ENCODE results near the gene CECR2. TPM values are rescaled to one million over a fixed set of nuclear protein-coding genes. Genes with fewer than 3 reads are reported as not detected.

The CECR2 gene
- total and polyA plus RNA-seq, 10 of the 15 experiments (the other 5 are each of a cell fraction or from before 2014, with no cell fraction given), result 0.01 to 0.08 (median 0.01) TPM; not detected in 7

DNA sequence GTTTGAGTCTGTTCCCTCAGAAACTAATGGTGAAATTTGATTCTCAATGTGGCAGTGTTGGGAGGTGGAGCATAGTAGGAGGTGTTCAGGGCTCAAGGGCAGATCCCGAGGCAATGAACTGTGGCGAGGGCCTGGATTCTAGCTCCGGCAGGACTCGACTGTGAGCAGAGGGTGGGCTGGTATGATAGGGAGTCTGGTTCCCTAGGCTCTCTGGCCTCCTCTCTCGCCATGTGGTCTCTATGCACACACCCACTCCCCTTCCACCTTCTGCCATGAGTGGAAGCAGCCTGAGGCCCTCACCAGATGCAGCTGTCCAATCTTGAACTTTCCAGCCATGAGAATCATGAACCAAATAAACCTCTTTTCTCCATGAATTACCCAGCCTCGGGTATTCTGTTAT, 227.0 kb downstream of the CECR2 start:
- Histone ChIP-seq H2AFZ (ENCODE audit: control insufficient read depth, low read depth, low read length) (no peak overlapping the region), H3K9me3 (replicated peaks; ENCODE audit: control insufficient read depth, insufficient read depth, low read length) (peaks cover 6% of the 10 kb centered on the region; the same call in 2 of the 3 replicates), H3K79me2 (ENCODE audit: control insufficient read depth, insufficient read depth, low read length) (no peaks in the 10 kb centered on the region), H3K4me1 (ENCODE audit: control insufficient read depth, insufficient read depth, low read length) (peaks cover 20% of the 10 kb centered on the region), H4K20me1 (ENCODE audit: control insufficient read depth, insufficient read depth) (no peaks in the 10 kb centered on the region), H3K4me3 (no peak overlapping the region), H3K27me3 (replicated peaks in 1 of 2; ENCODE audit: control insufficient read depth in 2 of 2, insufficient read depth in 2 of 2, low read length in 1 of 2) (no peaks in the 10 kb centered on the region), H3K36me3 (ENCODE audit: control insufficient read depth in 2 of 2, insufficient read depth in 2 of 2, low read length in 1 of 2) (peaks cover 7 to 38% of the 10 kb centered on the region in 2 experiments), H3K27ac (ENCODE audit: control insufficient read depth, insufficient read depth) (no peak overlapping the region), H3K9ac (ENCODE audit: control insufficient read depth, insufficient read depth, low read length) (no peak overlapping the region), H3K4me2 (ENCODE audit: control insufficient read depth, insufficient read depth) (no peak overlapping the region)
- CTCF ChIA-PET, result interaction anchor here (1.0 kb wide), 1 partner anchor 40 kb away, joined by 5 read pairs; no protein-coding TSS in a partner anchor
- POLR2A ChIA-PET, result no interaction called here
- in situ Hi-C loops (cut with MboI), result no loop called here
- ATAC-seq (no peak), FAIRE-seq (no peak), DNase-seq (ENCODE audit: low read depth, low spot score) (no peak)
- intact Hi-C loops (cut with micrococcal nuclease; ENCODE audit: unreplicated experiment), result no loop called here
- SMC1A ChIA-PET (ENCODE audit: uncharacterized antibody, unreplicated experiment), result no interaction called here
- RAD21 ChIA-PET (ENCODE audit: unreplicated experiment), result no interaction called here
- no TSS peak for BruUV-seq (replicated peaks)
- TF ChIP-seq KAT2A (conservative IDR thresholded peaks at IDR 0.05; ENCODE audit: control insufficient read depth, low read depth, low read length), result no peak
- TF ChIP-seq FOXK2 (IDR thresholded peaks at IDR 0.05), result no peak
- no peak for TF ChIP-seq ZZZ3 (IDR thresholded peaks at IDR 0.05; ENCODE audit: control insufficient read depth, insufficient read length, low read depth)
- TF ChIP-seq NR2C2 (IDR thresholded peaks at IDR 0.05; ENCODE audit: borderline replicate concordance, control insufficient read depth, insufficient read length, low read depth), result no peak
- TF ChIP-seq RBBP5 (conservative IDR thresholded peaks at IDR 0.05), result no peak
- WGBS (ENCODE audit: insufficient coverage, insufficient replicate concordance, low lambda C conversion rate, missing lambda C conversion rate), result 98% methylated on average over 6 of the region's 6 CpGs

DNA sequence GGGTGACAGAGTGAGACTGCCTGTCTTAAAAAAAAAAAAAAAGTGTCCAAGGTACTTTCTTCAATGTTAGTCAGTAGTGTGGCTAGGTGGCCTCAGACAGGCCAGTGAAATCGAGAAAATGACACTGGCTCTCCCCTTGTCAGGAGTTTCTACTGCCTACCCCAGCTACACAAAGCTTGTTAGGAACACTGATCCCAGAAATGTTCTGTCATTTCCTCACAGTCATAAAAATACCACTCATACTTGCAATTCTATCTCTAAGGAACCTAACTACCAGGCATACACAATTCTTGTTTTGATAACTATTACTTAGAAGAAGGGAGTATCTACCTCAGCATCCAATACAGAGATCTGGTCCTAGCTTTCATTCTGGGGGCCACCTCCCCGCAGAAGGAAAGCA, 228.0 kb downstream of the CECR2 start:
- ChIA-PET SMC1A (ENCODE audit: uncharacterized antibody, unreplicated experiment) (no interaction called here), POLR2A (no interaction called here), CTCF (no interaction called here), RAD21 (ENCODE audit: unreplicated experiment) (no interaction called here)
- Histone ChIP-seq H3K9ac (ENCODE audit: control insufficient read depth, insufficient read depth, low read length) (no peak overlapping the region), H3K36me3 (ENCODE audit: control insufficient read depth in 2 of 2, insufficient read depth in 2 of 2, low read length in 1 of 2) (peaks cover 5 to 33% of the 10 kb centered on the region in 2 experiments), H3K4me2 (ENCODE audit: control insufficient read depth, insufficient read depth) (no peak overlapping the region), H3K4me1 (ENCODE audit: control insufficient read depth, insufficient read depth, low read length) (peaks cover 20% of the 10 kb centered on the region), H3K27ac (ENCODE audit: control insufficient read depth, insufficient read depth) (no peak overlapping the region), H3K27me3 (replicated peaks in 1 of 2; ENCODE audit: control insufficient read depth in 2 of 2, insufficient read depth in 2 of 2, low read length in 1 of 2) (no peaks in the 10 kb centered on the region), H3K4me3 (no peak overlapping the region), H4K20me1 (ENCODE audit: control insufficient read depth, insufficient read depth) (no peaks in the 10 kb centered on the region), H2AFZ (ENCODE audit: control insufficient read depth, low read depth, low read length) (no peak overlapping the region), H3K79me2 (ENCODE audit: control insufficient read depth, insufficient read depth, low read length) (no peaks in the 10 kb centered on the region), H3K9me3 (replicated peaks; ENCODE audit: control insufficient read depth, insufficient read depth, low read length) (peaks cover 6% of the 10 kb centered on the region; the same call in 2 of the 3 replicates)
- intact Hi-C loops (cut with micrococcal nuclease; ENCODE audit: unreplicated experiment), result no loop called here
- in situ Hi-C loops (cut with MboI), result no loop called here
- DNase-seq (ENCODE audit: low read depth, low spot score) (no peak), FAIRE-seq (no peak), ATAC-seq (no peak)
- no TSS peak for BruUV-seq (replicated peaks)
- TF ChIP-seq RUNX3 (IDR thresholded peaks at IDR 0.05; ENCODE audit: low read length) (no peak), NFIC (IDR thresholded peaks at IDR 0.05; ENCODE audit: low read depth, low read length) (no peak), SUZ12 (IDR thresholded peaks at IDR 0.05; ENCODE audit: unreplicated experiment) (no peak), CHD1 (IDR thresholded peaks at IDR 0.05; ENCODE audit: low read depth, low read length) (no peak)
- TF ChIP-seq, protein P1, sequence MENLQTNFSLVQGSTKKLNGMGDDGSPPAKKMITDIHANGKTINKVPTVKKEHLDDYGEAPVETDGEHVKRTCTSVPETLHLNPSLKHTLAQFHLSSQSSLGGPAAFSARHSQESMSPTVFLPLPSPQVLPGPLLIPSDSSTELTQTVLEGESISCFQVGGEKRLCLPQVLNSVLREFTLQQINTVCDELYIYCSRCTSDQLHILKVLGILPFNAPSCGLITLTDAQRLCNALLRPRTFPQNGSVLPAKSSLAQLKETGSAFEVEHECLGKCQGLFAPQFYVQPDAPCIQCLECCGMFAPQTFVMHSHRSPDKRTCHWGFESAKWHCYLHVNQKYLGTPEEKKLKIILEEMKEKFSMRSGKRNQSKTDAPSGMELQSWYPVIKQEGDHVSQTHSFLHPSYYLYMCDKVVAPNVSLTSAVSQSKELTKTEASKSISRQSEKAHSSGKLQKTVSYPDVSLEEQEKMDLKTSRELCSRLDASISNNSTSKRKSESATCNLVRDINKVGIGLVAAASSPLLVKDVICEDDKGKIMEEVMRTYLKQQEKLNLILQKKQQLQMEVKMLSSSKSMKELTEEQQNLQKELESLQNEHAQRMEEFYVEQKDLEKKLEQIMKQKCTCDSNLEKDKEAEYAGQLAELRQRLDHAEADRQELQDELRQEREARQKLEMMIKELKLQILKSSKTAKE (IDR thresholded peaks at IDR 0.05; ENCODE audit: low read depth, poor library complexity, severe bottlenecking), result no peak
- TF ChIP-seq, protein P2, sequence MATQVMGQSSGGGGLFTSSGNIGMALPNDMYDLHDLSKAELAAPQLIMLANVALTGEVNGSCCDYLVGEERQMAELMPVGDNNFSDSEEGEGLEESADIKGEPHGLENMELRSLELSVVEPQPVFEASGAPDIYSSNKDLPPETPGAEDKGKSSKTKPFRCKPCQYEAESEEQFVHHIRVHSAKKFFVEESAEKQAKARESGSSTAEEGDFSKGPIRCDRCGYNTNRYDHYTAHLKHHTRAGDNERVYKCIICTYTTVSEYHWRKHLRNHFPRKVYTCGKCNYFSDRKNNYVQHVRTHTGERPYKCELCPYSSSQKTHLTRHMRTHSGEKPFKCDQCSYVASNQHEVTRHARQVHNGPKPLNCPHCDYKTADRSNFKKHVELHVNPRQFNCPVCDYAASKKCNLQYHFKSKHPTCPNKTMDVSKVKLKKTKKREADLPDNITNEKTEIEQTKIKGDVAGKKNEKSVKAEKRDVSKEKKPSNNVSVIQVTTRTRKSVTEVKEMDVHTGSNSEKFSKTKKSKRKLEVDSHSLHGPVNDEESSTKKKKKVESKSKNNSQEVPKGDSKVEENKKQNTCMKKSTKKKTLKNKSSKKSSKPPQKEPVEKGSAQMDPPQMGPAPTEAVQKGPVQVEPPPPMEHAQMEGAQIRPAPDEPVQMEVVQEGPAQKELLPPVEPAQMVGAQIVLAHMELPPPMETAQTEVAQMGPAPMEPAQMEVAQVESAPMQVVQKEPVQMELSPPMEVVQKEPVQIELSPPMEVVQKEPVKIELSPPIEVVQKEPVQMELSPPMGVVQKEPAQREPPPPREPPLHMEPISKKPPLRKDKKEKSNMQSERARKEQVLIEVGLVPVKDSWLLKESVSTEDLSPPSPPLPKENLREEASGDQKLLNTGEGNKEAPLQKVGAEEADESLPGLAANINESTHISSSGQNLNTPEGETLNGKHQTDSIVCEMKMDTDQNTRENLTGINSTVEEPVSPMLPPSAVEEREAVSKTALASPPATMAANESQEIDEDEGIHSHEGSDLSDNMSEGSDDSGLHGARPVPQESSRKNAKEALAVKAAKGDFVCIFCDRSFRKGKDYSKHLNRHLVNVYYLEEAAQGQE (IDR thresholded peaks at IDR 0.05; ENCODE audit: low read depth, low read length), result no peak
- 81% methylated on average over 2 of the region's 2 CpGs for WGBS (ENCODE audit: insufficient coverage, insufficient replicate concordance, low lambda C conversion rate, missing lambda C conversion rate)
